Sigmoid colon (tissue), 7 donors: ENCODE data around the gene RBFOX2. TPM values are rescaled to one million over a fixed set of nuclear protein-coding genes. Genes with fewer than 3 reads are reported as not detected.
A peak's percentile ranks its signal among the peaks of the same experiment; 100 is the strongest.

Experiments used
- DNase-seq: peaks from one replicate; pipeline ENCODE4 v3.0.0-alpha.2; 2019
- H3K27ac ChIP-seq, 4 donors: fragments of 200-600 bp; sonication (generic); one replicate each; pipeline ENCODE4 v1.5.1; 2016 to 2019; ENCODE audit warnings: mild to moderate bottlenecking in 1 of 4
- H3K27me3 ChIP-seq, 3 donors: fragments of 200-600 bp; sonication (generic); one replicate each; pipeline ENCODE4 v1.5.1; 2019; ENCODE audit warnings: mild to moderate bottlenecking in 1 of 3
- H3K36me3 ChIP-seq, 4 donors: fragments of 200-600 bp; sonication (generic); one replicate each; pipeline ENCODE4 v1.5.1; 2016 to 2019
- H3K4me1 ChIP-seq, 4 donors: fragments of 200-600 bp; sonication (generic); one replicate each; pipeline ENCODE4 v1.5.1; 2017 to 2019
- H3K4me3 ChIP-seq, 4 donors: fragments of 200-600 bp; sonication (generic); one replicate each; pipeline ENCODE4 v1.5.1; 2017 to 2019; ENCODE audit warnings: mild to moderate bottlenecking in 2 of 4, moderate library complexity in 1 of 4
- H3K9me3 ChIP-seq, 4 donors: fragments of 200-600 bp in 3 of 4; sonication (generic) in 3 of 4; one replicate each; pipeline versions ENCODE4 v1.5.1 to v1.6.1; 2013 to 2019
- EP300 ChIP-seq, 4 donors: sonication (generic); formaldehyde crosslinking; IDR thresholded peaks; one replicate each; pipeline ENCODE4 v1.6.1; 2017; ENCODE audit warnings: antibody characterized with exemption in 4 of 4
- POLR2A ChIP-seq, 2 donors: fragments of 450-650 bp; IDR thresholded peaks; one replicate each; pipeline ENCODE4 v1.6.1; 2016; ENCODE audit warnings: antibody characterized with exemption in 2 of 2, mild to moderate bottlenecking in 2 of 2, moderate library complexity in 2 of 2
- POLR2AphosphoS5 ChIP-seq, 4 donors: sonication (generic); formaldehyde crosslinking; IDR thresholded peaks; one replicate each; pipeline ENCODE4 v1.6.1; 2017; ENCODE audit warnings: antibody characterized with exemption in 4 of 4
- WGBS, 2 donors: extraction: QIAGEN DNeasy Blood & Tissue Kit; methylation state at CpG; one replicate each; pipeline ENCODE4 v1.1.7; 2013; 5-methylcytosine and 5-hydroxymethylcytosine counted together
- intact Hi-C: fragments of 100-400 bp; cut with DNase I; formaldehyde crosslinking; loops from one replicate; pipeline ENCODE4 v1.15.1; 2023
- polyA plus RNA-seq, 3 donors: library from polyadenylated mRNA; stranded (reverse); fragments of 200-250 nt; gene quantifications; one replicate each; pipeline ENCODE4 v1.2.3, GENCODE V29; 2013
- total RNA-seq, 4 donors: library from RNA; depleted of rRNA; stranded (reverse); fragments of >200 nt; gene quantifications; one replicate each; pipeline ENCODE4 v1.1.0, GENCODE V29; 2016
- TF ChIP-seq, protein P1 (sequence below), 4 experiments: fragments of 450-650 bp in 3 of 4; fragments of 200-600 bp in 1 of 4; IDR thresholded peaks; one replicate each; pipeline ENCODE4 v1.5.1; 2016 to 2019; ENCODE audit warnings: antibody characterized with exemption in 4 of 4, mild to moderate bottlenecking in 3 of 4, moderate library complexity in 2 of 4
- donor health status: healthy with polysubstance abuse.
- donor health status: Bipolar disorder and iron deficiency.
- donor health status: healthy.

The RBFOX2 gene
- total and polyA plus RNA-seq, 7 donors, result 11.6 to 164 (median 138) TPM

DNA sequence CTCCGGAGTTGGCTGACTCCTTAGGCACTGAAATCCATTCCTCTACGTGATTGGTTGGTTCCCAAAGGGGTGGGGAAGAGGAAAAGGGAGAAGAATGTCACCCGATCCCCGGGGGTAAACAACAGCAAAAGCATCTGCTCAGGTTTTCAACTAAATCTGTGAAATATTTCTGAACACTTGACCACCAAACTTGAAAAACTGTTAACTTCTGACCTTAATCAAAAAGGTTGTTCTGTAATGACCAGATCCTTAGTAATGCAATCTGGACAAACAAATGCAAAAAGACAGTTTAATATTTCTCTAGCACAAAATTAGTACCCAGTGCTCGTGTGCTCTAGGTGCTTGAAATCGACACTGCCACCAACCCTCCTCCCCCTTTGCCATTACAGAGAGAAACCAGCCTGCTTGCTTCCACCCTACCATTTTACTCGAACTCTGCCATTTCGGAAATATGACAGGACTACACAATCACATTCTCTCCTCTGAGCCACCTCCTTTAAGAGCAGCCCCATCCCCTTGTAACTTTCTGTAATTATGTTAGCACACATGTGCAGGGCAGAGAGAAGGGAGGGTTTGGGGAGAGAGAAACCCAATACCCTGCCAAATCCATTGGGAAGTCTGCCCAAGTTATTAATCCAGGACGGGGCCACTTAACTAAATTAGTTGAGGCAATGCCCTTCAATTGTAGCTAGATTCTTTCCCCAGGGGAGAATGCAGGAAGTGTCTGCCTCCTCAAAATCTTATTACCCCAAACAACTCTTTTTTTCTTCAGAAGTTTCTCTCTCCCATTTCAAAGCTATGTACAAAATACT, 113.8 kb downstream of the RBFOX2 start:
- Histone ChIP-seq H3K27ac (peak overlapping the region; percentile 80 to 87 (median 86)), H3K9me3 (no peaks in the 10 kb centered on the region), H3K4me3 (peak overlapping the region; percentile 18 to 51 (median 46)), H3K4me1 (peaks cover 0 to 95% (median 79%) of the 10 kb centered on the region in 4 donors), H3K36me3 (no peaks in the 10 kb centered on the region), H3K27me3 (no peaks in the 10 kb centered on the region)
- intact Hi-C loops, result loop anchor here (5.0 kb wide), 1 partner anchor 173 kb away; no protein-coding TSS in a partner anchor
- 3 to 10% methylated on average over 9 of the region's 9 CpGs for WGBS, 2 donors
- peak; percentile 83 for DNase-seq
- TF ChIP-seq EP300 (IDR thresholded peaks at IDR 0.05) (no peak), POLR2AphosphoS5 (IDR thresholded peaks at IDR 0.05) (peak in 2 of 4 donors; percentile 32 to 53), POLR2A (IDR thresholded peaks at IDR 0.05) (no peak)
- TF ChIP-seq, protein P1, sequence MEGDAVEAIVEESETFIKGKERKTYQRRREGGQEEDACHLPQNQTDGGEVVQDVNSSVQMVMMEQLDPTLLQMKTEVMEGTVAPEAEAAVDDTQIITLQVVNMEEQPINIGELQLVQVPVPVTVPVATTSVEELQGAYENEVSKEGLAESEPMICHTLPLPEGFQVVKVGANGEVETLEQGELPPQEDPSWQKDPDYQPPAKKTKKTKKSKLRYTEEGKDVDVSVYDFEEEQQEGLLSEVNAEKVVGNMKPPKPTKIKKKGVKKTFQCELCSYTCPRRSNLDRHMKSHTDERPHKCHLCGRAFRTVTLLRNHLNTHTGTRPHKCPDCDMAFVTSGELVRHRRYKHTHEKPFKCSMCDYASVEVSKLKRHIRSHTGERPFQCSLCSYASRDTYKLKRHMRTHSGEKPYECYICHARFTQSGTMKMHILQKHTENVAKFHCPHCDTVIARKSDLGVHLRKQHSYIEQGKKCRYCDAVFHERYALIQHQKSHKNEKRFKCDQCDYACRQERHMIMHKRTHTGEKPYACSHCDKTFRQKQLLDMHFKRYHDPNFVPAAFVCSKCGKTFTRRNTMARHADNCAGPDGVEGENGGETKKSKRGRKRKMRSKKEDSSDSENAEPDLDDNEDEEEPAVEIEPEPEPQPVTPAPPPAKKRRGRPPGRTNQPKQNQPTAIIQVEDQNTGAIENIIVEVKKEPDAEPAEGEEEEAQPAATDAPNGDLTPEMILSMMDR (IDR thresholded peaks at IDR 0.05), result no peak

DNA sequence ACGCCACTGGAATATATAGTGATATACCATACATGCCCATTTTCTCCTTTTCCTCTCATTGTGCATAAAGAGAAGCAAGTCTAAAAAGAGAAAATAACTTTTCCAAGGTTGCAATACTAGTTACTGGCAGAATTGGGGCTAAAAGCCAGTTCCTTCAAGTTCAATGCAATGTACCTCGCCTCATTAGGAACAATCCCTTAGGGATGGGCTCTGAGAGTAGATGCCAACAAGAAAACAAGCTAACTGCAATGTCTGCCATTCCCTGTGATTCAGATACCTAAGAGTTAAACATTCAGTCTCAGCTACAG, 114.3 kb downstream of the RBFOX2 start:
- intact Hi-C loops, result no loop called here
- peak overlapping the region; percentile 18 to 51 (median 46) for H3K4me3 ChIP-seq
- TF ChIP-seq EP300 (IDR thresholded peaks at IDR 0.05) (no peak), POLR2AphosphoS5 (IDR thresholded peaks at IDR 0.05) (no peak), POLR2A (IDR thresholded peaks at IDR 0.05) (no peak)
- TF ChIP-seq, protein P1 (IDR thresholded peaks at IDR 0.05), result no peak
- no peaks in the 10 kb centered on the region for H3K27me3 ChIP-seq
- peaks cover 0 to 93% (median 75%) of the 10 kb centered on the region in 4 donors for H3K4me1 ChIP-seq
- H3K36me3 ChIP-seq, result no peaks in the 10 kb centered on the region
- peak overlapping the region; percentile 80 to 87 (median 86) for H3K27ac ChIP-seq
- no peak for DNase-seq
- no peaks in the 10 kb centered on the region for H3K9me3 ChIP-seq
- 32 to 46% methylated on average over 2 of the region's 2 CpGs for WGBS, 2 donors

DNA sequence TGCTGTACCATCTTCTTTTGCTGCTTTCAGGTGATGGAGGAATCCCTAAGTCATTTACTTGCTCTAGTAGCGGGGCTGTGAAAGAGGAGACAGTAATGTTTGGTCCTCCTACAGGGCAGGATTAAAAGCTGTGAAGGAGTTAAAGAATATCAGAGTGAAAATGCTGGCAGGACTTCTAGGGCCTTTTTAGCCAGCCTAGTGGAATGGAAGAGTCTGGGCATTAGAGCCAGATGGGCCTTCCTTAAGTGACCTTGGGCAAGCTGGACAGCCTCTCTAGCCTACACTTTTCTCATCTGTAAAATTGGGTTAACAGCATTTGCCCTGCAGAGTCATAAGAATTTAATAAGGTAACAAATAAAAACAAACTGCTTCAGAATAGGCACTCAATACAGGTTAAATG, 114.7 kb downstream of the RBFOX2 start:
- Histone ChIP-seq H3K4me3 (peak overlapping the region in 3 of 4 donors; percentile 42 to 51 (median 51)), H3K9me3 (no peaks in the 10 kb centered on the region), H3K27me3 (no peaks in the 10 kb centered on the region), H3K27ac (peak overlapping the region; percentile 80 to 87 (median 86)), H3K4me1 (peaks cover 0 to 89% (median 71%) of the 10 kb centered on the region in 4 donors), H3K36me3 (no peaks in the 10 kb centered on the region)
- intact Hi-C loops, result no loop called here
- no peak for DNase-seq
- TF ChIP-seq, protein P1 (IDR thresholded peaks at IDR 0.05), result no peak
- TF ChIP-seq EP300 (IDR thresholded peaks at IDR 0.05), result no peak
- TF ChIP-seq POLR2A (IDR thresholded peaks at IDR 0.05), result no peak
- TF ChIP-seq POLR2AphosphoS5 (IDR thresholded peaks at IDR 0.05), result no peak
- WGBS, 2 donors, result 88 to 94% methylated on average over 1 of the region's 1 CpG

DNA sequence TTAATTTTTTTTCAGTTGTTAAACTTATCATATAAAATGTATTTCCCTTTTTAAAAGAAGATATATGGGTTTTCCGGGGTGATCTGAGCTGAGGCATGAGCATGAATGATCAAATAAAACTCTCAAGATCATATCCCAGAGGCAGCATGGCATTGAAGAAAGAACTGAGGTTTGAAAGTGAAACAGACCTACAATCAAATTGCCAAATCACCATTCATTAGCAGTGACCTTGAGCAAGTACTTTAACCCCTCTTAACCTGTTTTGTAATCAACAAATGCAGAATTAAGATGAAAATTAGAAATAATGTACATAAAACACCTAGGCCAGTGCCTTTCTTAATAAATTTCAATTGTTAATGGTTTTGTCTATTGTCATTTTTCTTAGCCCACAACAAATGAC, 116.0 kb downstream of the RBFOX2 start:
- WGBS, 2 donors, result 17 to 35% methylated on average over 1 of the region's 1 CpG
- no peaks in the 10 kb centered on the region for H3K27me3 ChIP-seq
- H3K27ac ChIP-seq, result peak overlapping the region; percentile 1 to 87 (median 50)
- H3K9me3 ChIP-seq, result no peaks in the 10 kb centered on the region
- H3K4me3 ChIP-seq, result no peak overlapping the region
- no peak for DNase-seq
- intact Hi-C loops, result no loop called here
- no peaks in the 10 kb centered on the region for H3K36me3 ChIP-seq
- TF ChIP-seq POLR2A (IDR thresholded peaks at IDR 0.05) (no peak), POLR2AphosphoS5 (IDR thresholded peaks at IDR 0.05) (no peak), EP300 (IDR thresholded peaks at IDR 0.05) (no peak)
- TF ChIP-seq, protein P1 (IDR thresholded peaks at IDR 0.05), result no peak
- H3K4me1 ChIP-seq, result peaks cover 0 to 76% (median 59%) of the 10 kb centered on the region in 4 donors
